ENCODE data around the gene CCNA2.

CCNA2 gene

DNA sequence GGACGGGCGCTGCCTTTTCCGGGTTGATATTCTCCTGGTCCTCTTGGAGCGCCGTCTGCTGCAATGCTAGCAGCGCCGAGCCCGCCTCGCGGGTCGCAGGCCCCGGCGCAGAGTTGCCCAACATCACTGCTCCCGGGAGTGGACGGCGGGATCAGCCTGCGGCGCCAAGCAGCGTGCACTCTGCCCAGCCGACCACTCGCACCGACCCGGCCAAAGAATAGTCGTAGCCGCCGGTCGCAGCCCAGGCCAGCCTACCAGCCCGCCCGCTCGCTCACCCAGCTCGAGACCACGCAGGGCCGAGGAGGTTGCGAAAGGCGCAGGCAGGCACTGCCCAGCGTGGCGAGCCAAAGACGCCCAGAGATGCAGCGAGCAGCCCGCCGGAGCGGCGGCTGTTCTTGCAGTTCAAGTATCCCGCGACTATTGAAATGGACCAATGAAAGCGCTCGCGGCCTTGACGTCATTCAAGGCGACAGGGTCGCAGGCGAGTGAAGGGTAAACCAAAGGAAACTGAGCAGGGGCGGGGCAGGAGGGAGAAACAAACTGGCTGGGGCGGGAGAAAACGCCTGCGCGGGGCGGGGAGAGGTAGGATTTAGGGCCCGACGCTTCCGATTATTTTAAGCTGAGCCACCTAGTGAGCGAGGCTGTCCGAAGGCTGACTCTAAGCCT, at the start of gene CCNA2:
TSS of gene CCNA2 (minus strand) at position 379 of the 666 bp plus-strand sequence. CDS start at position 124, 255 bp downstream.
- DNase-seq (ENCODE audit: low read depth in 2 of 2), result peak; percentile 93 to 96

DNA sequence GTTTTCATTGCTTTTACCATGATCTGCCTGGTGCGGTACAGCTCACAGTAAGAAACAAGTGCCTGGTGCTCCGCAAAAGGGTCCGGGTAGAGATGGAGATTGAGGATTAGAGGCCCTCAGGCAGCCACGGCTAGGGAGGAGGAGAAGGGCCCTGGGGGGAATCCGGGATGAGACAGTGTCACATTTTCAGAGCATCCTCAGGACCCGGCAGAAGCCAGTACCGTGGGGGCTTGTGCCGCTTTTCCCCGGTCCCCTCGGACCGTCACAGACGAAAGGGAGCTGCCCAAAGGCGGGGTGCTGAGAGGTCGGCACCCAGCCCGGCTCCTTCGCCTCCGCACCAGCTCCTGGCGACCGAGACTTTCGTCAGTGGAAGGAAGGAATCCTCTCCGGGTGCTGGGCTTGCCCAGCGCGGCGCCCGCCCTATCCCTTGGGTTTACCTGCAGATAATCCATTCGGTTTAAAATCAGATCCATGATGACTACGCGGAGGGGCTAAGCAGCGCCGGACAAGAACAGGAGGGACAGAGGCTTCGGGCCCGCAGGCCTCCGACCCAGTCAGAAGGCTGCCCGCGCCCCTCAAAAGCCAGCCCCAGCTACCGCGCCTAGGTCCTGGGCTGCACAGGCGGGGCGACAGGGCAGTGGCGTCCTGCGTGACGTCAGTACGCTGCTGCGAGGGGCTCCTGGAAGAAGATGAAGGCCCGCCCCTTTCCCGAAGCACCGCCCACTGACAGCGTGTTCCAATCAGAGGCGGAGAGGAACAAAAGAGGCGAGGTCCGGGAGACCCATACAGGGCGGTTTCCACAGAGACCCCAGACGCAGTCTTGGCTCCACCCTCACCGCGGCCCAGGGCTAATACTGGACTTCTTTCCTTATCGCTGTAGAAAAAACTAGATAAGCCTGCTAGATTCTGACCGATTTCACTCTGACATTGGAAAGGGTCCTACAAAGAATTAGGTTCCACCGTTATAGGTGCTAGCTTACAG, 46.4 kb upstream of the CCNA2 start, which contains the start of gene BBS7:
TSS of gene BBS7 (minus strand) at position 634 of the 982 bp plus-strand sequence. CDS start at position 473, 161 bp downstream.
- DNase-seq (ENCODE audit: low read depth in 2 of 2), result peak; percentile 96 to 99

DNA sequence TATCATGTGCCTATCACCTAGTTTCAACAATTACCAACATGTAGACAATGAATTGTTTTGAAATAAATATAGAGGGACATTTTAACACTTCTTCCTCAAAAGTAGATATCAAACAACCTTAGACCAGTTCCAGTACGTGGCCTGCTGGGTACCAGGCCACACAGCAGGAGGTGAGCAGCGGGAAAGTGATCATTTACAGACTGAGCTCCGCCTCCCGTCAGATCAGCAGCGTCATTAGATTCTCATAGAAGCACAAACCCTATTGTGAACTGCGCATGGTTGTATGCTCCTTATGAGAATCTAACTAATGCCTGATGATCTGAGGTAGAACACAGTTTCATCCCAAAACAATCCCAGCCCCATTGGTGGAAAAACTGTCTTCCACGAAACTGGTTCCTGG, 40.1 kb upstream of the CCNA2 start:
- DNase-seq (ENCODE audit: low read depth in 2 of 2), result no peak

DNA sequence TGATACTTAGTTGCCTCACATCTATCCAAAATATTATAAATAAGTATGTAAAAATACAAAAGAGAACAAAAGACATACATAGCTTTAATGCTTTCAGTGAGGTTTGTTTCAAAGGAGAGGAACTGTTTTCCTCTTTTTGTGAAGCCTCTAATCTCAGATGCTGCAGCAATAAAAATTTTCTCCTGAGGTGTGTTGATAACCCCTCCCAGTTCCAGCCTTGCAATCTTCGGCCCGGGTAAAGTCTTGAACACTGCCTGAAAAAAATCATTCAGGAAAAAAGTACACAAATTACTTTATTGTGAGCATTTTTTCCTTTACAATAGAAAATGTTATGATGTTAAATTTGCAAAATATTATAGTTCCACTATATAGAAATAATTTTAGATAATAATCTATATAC, 37.7 kb upstream of the CCNA2 start:
- DNase-seq (ENCODE audit: low read depth in 2 of 2), result no peak

DNA sequence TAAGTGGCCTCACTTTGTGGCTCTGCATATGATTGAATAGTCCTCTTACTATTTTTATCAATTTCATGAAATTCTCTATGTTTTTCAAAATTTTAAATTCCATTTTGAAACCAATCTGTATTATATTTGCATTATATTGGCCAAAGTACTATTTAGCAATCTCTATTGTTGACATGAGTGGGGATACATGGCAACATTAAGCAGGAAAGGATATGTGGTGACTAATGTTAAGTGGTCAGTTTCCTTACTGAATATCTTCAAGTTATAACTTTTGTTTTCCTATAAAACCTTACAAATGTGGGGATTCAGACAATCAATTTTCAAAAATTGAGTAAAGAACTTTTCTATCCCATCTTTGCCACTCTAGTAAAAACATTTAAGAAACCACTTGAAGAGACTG, 36.4 kb upstream of the CCNA2 start:
- DNase-seq (ENCODE audit: low read depth in 2 of 2), result no peak

DNA sequence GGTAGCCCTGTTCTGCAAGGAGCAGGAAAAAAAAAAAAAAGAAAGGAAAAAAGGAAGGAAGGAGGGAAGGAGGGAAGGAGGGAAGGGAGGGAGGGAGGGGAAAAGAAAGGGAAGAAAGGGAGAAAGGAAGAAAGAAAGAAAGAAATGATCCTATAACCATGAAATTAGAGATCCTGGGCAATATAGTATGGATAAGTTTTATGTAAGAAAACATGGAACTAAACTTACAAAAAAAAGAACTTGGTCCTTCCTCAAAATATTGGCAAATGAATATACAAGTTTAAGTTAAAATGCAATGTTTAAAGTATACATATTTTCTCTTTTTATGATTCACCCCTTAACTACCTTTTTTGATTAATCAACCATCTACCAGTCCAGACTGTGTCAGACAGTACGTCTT, 27.7 kb upstream of the CCNA2 start:
- DNase-seq (ENCODE audit: low read depth in 2 of 2), result no peak

DNA sequence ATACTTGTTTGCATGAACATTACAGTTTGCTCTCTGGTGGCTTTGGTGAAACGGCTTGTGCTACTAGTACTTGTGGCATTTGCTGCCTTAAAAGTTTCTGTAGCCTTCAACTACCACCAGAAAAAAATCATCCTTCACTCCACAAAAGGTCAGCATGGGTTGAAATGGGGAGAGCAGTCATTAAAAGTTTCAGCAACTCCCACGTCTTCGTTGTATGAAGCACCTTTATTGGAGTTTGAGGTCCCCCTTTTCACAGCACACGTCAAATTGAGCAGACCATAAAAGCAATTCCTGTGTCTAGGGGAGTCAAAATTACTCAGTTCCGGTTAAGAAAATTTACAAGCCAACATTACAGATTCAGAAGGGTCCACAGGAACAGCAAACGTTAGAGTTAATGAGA, 23.0 kb upstream of the CCNA2 start:
- no peak for DNase-seq (ENCODE audit: low read depth in 2 of 2)

DNA sequence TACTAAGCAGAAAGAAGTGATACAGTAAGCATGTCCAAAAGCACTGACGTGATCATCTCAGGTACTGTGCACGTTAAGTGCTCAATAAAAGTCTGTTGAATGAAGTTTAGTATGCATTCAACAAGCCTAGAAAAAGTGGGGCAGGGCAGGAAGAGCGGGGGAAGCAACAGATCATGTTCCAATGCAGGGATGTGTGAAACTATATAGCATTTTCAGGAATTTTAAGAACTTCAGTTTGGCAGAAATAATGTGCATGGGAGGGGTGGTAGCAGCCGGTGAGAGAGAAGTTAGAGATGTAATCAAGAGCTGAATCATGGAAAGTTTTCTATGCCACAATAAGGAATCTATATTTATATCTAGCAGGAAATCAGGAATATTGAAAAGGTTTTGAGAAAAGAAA, 19.2 kb upstream of the CCNA2 start:
- DNase-seq (ENCODE audit: low read depth in 2 of 2), result no peak

DNA sequence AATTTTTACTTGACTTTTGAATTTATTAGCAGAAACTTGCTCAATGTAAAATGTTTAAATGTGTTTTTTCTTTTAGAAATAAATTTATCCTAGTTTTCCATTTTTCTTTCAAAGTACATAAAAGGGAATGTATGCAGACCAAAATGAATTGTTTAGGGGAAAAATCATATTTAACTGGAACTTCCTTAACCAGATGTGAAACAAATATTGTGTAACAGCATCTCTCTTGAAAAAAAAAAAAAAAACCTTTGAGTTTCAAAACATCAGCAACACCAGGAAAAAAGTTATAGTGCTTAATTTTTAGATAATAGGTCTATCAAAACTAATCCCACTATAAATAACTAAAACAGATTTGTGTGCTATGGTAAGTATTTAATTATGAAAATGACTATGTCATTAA, 14.5 kb upstream of the CCNA2 start:
- no peak for DNase-seq (ENCODE audit: low read depth in 2 of 2)

DNA sequence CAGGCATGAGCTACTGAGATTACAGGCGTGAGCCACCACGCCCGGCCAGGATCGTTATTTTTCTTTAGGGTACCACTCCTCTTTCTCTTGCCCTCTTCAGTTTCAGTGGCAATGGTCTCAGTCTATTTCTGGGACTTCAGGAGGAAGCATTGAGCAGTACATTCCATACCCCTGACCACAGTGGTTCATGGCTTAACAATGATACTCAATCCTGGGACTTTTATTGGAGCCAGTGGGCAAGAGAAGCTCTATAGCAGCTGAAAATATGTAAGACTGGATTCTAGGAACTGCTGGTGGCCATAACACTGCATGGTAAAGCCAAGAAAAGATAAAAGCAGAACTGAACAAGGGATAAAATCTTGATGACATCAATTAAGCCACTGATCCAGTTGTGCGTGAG, 5.8 kb upstream of the CCNA2 start:
- DNase-seq (ENCODE audit: low read depth in 2 of 2), result no peak

DNA sequence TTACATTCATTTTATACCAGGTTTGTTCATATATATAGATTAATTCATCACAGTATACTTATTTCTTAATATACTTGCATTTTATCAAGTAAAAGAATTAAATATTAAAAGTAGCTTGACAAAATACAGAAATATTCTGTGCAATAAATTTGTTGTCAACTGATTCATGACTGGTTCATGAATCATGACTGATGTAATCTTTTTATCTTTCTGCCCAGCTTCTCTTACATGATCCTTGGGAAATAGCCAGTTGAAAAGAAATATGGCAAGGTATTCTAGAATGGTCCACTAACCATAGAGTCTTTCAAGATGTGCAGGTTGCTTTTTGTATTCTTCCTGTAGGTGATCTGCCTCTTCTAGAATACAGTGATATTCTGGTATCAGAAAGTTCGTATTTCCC, 4.2 kb upstream of the CCNA2 start:
- no peak for DNase-seq (ENCODE audit: low read depth in 2 of 2)

DNA sequence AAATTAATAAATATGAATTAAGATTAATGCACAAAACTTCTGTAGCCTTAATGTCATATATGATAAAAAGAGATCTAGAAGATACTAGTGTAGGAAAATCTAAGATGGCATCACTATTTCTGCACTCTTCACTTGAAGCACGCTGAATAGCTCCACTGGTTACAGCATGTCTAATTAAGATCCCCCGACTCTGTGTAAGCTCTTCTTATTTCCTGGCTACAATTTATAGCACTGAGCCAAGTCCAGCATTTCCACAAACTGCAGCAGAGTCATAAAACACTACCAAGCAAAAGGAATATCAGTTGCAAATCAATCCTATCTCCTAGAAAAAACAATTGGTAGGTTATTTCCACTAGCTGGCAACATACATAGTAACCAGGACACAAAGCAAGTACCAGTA, 1.3 kb upstream of the CCNA2 start:
- DNase-seq (ENCODE audit: low read depth in 2 of 2), result no peak

DNA sequence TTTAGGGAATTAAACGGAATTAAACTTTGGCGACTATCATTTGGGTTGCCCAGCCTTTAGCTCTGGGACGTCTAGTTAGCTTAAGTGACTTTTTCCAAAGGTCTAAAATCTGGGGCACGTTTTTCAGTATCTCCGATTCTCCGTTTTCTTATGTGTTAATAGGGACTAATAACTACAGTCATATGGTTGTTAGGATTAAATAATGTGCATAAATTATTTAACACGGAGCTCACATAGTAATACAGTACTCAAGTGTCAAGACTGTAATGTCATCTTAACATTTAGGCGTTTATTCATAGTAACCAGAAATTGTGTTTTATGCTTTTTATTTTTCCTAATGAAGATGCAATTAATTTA, 466 bp upstream of the CCNA2 start:
- DNase-seq (ENCODE audit: low read depth in 2 of 2), result no peak

DNA sequence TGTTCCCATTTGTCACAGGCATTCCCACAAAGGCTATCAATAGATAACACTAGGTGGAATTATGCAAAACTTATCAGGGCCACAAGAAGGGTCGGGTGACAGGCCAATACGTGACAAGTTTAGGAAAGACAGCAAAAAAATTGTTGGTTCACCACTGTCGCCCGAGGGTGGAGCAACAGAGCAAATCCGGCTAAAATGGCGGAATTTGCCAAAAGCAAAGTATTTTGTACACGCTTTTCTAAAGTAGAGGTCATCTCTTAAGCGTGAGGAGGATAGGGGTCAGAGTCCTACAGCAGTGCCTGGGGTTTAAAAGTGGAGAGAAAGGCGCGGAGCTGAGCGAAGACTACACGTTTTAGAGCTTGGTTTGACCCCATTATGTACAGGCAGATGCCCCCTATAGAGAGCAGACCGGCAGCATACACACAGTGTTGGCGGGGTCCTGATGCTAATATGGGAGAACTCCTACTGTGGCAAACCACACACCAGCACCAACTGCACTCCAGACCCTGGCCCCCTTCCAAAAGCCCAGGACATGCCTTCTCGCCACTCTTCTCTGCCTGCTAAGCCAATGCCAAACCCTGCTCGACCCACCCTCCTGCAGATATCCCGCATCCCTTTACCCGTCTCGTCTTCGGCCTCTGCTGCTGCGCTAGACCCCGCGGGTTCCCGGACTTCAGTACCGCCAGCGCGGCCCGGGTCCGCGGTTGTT, 733 bp downstream of the CCNA2 start:
- peak; percentile 18 to 25 for DNase-seq (ENCODE audit: low read depth in 2 of 2)

DNA sequence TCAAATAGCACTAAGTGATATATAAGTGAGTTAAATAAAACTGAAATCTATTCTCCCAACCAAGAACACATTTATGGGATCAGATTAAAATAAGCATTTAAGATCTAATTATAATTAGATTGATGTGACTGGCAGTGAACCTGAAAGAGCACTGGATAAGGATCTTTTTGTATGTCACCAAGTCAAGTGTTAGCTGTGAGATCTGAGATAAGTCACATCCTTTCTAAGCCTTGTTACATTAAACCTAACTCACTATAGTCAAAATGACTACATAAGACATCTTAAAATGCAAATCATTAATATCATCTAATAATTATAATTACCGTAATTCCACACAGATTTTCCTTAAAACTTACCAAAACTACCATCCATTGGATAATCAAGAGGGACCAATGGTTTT, 1.6 kb downstream of the CCNA2 start:
- DNase-seq (ENCODE audit: low read depth in 2 of 2), result no peak

DNA sequence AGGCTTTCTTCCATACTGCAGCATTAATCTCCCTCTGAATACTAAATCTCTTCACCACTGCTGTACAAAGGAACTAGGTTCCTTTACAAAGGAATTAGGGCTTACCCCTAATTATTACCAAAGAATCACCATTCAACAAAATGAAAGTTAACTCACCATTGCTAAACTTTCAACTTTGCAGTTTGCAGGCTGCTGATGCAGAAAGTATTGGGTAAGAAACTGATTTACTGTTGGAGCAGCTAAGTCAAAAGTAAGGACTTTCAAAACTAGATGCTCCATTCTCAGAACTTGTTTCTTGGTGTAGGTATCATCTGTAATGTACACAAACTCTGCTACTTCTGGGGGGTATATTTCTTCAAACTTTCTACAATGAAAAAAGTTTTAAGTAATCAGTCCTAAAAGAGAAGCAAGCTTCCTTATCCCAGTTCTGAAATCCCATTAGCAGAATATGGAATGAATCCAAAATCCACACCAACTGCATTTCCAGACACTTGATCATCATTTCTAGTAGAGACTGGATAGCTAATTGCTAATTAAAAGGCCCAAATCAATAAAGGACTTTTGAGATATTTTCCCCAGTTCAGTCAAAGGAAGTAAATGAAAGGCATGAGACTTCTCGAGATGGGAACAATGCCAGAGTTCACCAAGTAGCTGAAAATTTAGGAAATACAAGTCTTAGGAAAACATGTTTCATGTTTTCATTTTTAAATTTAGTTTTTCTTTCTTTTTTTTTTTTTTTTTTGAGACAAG, 4.3 kb downstream of the CCNA2 start:
- DNase-seq (ENCODE audit: low read depth in 2 of 2), result no peak

DNA sequence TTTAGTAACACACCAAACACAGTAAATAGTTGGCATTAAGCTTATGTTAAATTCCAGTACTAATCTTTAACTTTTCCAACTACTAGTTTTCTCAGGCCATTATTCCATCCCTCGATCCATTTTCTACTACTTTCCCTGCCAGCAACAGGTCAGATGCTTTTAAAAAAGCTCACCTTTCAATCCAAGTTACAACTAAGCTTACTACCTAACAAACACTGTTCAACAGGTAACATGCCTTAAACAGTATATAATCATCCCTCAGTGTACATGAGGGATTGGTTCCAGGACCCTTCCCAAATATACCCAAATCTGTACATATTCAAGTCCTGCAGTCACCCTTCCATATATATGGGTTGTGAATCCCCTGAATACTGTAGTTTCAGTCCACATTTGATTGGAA, 5.5 kb downstream of the CCNA2 start:
- DNase-seq (ENCODE audit: low read depth in 2 of 2), result no peak

DNA sequence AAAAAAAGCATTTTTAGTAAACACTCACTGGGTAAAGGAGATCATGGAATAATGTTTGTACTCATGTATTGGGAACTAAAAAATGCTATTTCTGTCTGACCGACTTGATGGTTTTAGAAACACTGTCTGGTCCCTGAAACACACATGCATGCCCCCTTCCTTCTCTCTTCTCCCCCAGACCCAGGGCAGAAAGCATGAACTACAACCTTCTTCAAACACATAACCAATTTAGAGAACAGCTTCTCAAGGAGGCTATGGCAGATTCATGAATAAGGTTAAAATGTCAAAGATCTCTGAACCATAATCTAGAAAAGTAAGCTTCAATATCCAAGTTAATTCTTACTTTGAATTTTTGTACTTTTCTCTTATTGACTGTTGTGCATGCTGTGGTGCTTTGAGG, 6.0 kb downstream of the CCNA2 start:
- no peak for DNase-seq (ENCODE audit: low read depth in 2 of 2)

DNA sequence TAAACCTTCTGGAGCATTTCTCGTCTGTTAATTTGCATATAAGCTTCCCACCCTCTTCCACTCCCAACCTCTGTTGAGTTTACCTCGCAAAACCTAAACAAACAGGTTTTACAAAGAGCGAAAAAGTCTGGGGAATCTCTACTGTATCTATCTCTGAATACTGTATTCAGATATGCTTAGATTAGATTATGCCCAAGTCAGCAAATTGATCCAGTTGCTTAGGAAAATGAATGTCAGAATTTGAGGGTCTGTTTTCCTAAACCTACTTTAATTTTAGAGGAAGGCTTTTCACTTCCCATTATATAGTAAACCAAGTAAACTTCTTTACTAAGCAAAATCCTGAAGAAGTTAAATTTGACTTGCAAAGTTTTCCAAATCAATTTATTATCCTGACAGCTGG, 6.7 kb downstream of the CCNA2 start:
- no peak for DNase-seq (ENCODE audit: low read depth in 2 of 2)

DNA sequence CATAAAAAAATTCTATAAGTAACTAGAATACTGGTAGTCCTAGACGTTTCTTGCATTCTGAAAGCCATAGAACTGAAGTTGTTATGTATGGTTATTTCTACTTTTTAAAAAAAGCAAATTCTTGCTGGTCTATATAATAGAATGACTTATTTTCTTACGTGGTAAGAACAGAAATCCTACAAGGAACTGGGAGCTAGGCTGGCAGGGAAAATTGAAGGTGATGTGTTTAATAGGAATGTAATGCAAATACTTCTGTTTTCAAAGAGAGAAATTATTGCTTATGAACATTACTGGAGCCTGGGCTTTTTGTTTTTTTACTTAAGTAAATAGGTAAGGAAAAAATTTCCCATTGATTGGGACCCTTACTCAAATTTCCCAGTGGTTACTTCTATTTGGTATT, 8.9 kb downstream of the CCNA2 start:
- no peak for DNase-seq (ENCODE audit: low read depth in 2 of 2)

DNA sequence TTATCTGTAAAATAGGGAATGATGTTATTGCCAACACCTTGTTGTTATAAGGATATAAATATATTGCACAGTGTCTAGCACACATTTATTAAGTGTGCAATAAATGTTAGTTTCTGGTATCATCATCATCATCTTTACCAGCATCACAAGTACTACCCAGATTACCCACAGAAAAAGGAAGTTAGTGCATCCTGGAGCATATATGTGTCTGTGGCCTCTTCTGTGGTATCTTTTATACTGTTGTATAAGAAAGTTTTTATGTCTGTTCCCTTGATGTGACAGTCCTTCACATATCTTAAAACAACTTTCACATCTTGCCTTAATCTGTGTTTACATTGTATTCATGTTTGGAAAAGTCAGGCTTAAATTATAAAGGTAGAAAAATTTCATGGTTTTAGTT, 12.6 kb downstream of the CCNA2 start:
- no peak for DNase-seq (ENCODE audit: low read depth in 2 of 2)

DNA sequence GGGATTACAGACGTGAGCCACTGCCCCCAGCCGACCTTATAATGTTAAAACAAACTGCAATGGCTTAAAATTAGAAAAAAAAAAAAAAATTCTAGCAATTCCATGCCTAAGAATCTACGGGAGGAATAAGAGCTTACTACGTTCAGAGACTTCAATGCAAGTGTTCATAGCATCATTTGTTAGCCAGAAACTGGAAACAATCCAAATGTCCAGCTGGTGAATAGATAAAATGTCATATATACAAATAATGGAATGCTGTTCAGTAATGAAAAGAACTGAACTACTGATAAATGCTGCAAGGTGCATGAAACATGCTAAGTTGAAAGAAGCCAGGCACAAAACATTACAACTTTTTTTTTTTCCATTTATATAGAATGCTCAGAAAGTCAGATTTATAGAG, 17.3 kb downstream of the CCNA2 start:
- no peak for DNase-seq (ENCODE audit: low read depth in 2 of 2)
